ENCODE measurements around the gene SUPT3H. TPM values are rescaled to one million over a fixed set of nuclear protein-coding genes. Genes with fewer than 3 reads are reported as not detected.
A peak's percentile ranks its signal among the peaks of the same experiment; 100 is the strongest.

Gene SUPT3H
- total RNA-seq, 3 donors from 2014 or later (not counting 1 experiment from before 2014, with no cell fraction given): 7.3 to 10.9 (median 9.9) TPM

- Mint-ChIP-seq H3K4me1 (peaks cover 21 to 56% of the 10 kb centered on the region in 2 donors), H3K4me3 (peak overlapping the region; percentile 95), H3K27ac (peak overlapping the region; percentile 66 to 87), H3K9me3 (no peaks in the 10 kb centered on the region), H3K36me3 (no peaks in the 10 kb centered on the region), H3K27me3 (ENCODE audit: low read depth in 2 of 2) (peaks cover 40 to 42% of the 10 kb centered on the region in 2 donors)
- Histone ChIP-seq H3K9me3 (ENCODE audit: control insufficient read depth, insufficient read depth, low read length) (no peaks in the 10 kb centered on the region), H3K4me3 (ENCODE audit: low read length) (peak overlapping the region; percentile 94), H3K36me3 (ENCODE audit: control insufficient read depth, insufficient read depth, low read length) (no peaks in the 10 kb centered on the region), H3K27ac (ENCODE audit: low read length) (peak overlapping the region; percentile 50), H3K4me1 (ENCODE audit: control insufficient read depth, insufficient read depth, low read length) (peaks cover 46% of the 10 kb centered on the region), H3K27me3 (ENCODE audit: control insufficient read depth, insufficient read depth, low read length) (peaks cover 13% of the 10 kb centered on the region)
- intact Hi-C loops (cut with micrococcal nuclease): loop anchor here (2.0 to 5.0 kb wide), 2 partner anchors 43 to 255 kb away; no protein-coding TSS in a partner anchor
- under 1% methylated on average over 83 of the region's 83 CpGs for WGBS (ENCODE audit: insufficient coverage)
- no peak for TF ChIP-seq CTCF (IDR thresholded peaks at IDR 0.05)
- DNase-seq: peak; percentile 42 to 72
- ATAC-seq: peak; percentile 43 to 53 (median 51)
Observed at GRCh38 chr6:45421709-45422502, 44.2 kb upstream of the SUPT3H start.

- ATAC-seq (no peak), DNase-seq (no peak)
- Mint-ChIP-seq H3K9me3 (no peaks in the 10 kb centered on the region), H3K4me3 (peak overlapping the region; percentile 94), H3K27me3 (ENCODE audit: low read depth in 2 of 2) (peaks cover 47 to 49% of the 10 kb centered on the region in 2 donors), H3K4me1 (peaks cover 21 to 56% of the 10 kb centered on the region in 2 donors), H3K27ac (peak overlapping the region; percentile 66 to 87), H3K36me3 (no peaks in the 10 kb centered on the region)
- Histone ChIP-seq H3K9me3 (ENCODE audit: control insufficient read depth, insufficient read depth, low read length) (no peaks in the 10 kb centered on the region), H3K27ac (ENCODE audit: low read length) (peak overlapping the region; percentile 50), H3K36me3 (ENCODE audit: control insufficient read depth, insufficient read depth, low read length) (no peaks in the 10 kb centered on the region), H3K27me3 (ENCODE audit: control insufficient read depth, insufficient read depth, low read length) (peaks cover 13% of the 10 kb centered on the region), H3K4me1 (ENCODE audit: control insufficient read depth, insufficient read depth, low read length) (peaks cover 46% of the 10 kb centered on the region), H3K4me3 (ENCODE audit: low read length) (peak overlapping the region; percentile 51)
- no peak for TF ChIP-seq CTCF (IDR thresholded peaks at IDR 0.05)
- intact Hi-C loops (cut with micrococcal nuclease): loop anchor here (5.0 kb wide), 1 partner anchor 256 kb away; no protein-coding TSS in a partner anchor
- WGBS (ENCODE audit: insufficient coverage): 2% methylated on average over 15 of the region's 19 CpGs
Observed at GRCh38 chr6:45420909-45421708, 43.4 kb upstream of the SUPT3H start.

GRCh38 chr6:45420083-45420908 is 42.6 kb upstream of the SUPT3H start:
- H3K4me1 ChIP-seq (ENCODE audit: control insufficient read depth, insufficient read depth, low read length): peaks cover 48% of the 10 kb centered on the region
- no peaks in the 10 kb centered on the region for H3K9me3 ChIP-seq (ENCODE audit: control insufficient read depth, insufficient read depth, low read length)
- TF ChIP-seq CTCF (IDR thresholded peaks at IDR 0.05): no peak
- peak overlapping the region; percentile 51 for H3K4me3 ChIP-seq (ENCODE audit: low read length)
- intact Hi-C loops (cut with micrococcal nuclease): loop anchor here (5.0 kb wide), 1 partner anchor 257 kb away; no protein-coding TSS in a partner anchor
- Mint-ChIP-seq H3K9me3 (no peaks in the 10 kb centered on the region), H3K36me3 (no peaks in the 10 kb centered on the region), H3K4me3 (peak overlapping the region; percentile 94), H3K4me1 (peaks cover 21 to 62% of the 10 kb centered on the region in 2 donors), H3K27me3 (ENCODE audit: low read depth in 2 of 2) (peaks cover 55 to 56% of the 10 kb centered on the region in 2 donors), H3K27ac (peak overlapping the region; percentile 66 to 87)
- peak in 1 of 2 donors; percentile 80 for DNase-seq
- peak overlapping the region; percentile 50 for H3K27ac ChIP-seq (ENCODE audit: low read length)
- peak in 1 of 3 donors; percentile 23 for ATAC-seq
- peaks cover 13% of the 10 kb centered on the region for H3K27me3 ChIP-seq (ENCODE audit: control insufficient read depth, insufficient read depth, low read length)
- no peaks in the 10 kb centered on the region for H3K36me3 ChIP-seq (ENCODE audit: control insufficient read depth, insufficient read depth, low read length)
- WGBS (ENCODE audit: insufficient coverage): 3% methylated on average over 38 of the region's 40 CpGs
